ENCODE results near the gene CSAG3.

CSAG3 gene

DNA sequence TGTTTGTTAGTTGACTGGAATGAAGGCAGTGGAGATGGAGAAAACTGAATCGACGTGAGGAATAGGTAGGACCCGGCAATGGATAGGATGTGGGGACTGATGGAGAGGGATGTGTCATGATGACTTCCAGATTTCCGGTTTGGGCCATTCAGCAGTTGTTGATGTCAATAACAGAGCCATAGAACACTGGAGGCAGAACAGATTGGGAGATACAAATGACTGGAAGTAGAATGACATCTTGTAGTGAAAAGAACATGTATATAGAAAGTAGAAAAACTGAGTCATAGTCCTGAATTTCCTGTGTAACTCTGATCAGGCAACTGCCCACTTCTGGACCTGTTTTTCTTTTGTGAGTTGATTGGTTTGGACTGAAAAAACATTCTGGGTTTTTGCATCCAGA, 47.0 kb downstream of the CSAG3 start:
- in situ Hi-C loops (cut with MboI; ENCODE audit: low sequenced_read_pairs): no loop called here

Measured in HL-60/S4 (cell line).